ENCODE data around the gene DPH7. TPM values are rescaled to one million over a fixed set of nuclear protein-coding genes. Genes with fewer than 3 reads are reported as not detected.

DPH7 gene
- polyA plus RNA-seq, 1 donor from 2014 or later = 145 TPM

DNA sequence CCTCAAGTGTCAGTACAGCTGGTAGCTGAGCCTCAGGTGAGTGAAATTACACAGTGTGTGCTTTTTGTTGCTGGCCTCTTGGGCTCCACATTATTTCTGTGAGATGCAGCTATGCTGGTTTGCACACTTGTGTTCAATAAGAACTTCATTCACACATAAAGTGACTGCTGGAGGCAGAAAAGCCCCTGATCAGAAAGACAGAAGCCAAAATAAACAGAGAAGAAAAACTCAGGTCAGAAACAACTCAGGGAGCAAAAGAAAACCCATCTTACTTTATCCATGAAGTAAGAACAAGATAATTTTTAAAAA is 43.7 kb downstream of the DPH7 start:
- Histone ChIP-seq H3K9me2 (ENCODE audit: insufficient read depth, low read length) (no peaks in the 10 kb centered on the region), H4K20me1 (ENCODE audit: insufficient read depth) (no peaks in the 10 kb centered on the region), H3F3A (ENCODE audit: insufficient read depth, low read length, poor library complexity, severe bottlenecking) (no peaks in the 10 kb centered on the region), H3K27ac (ENCODE audit: low read length) (no peak overlapping the region), H3K36me3 (ENCODE audit: insufficient read depth, low read length) (no peaks in the 10 kb centered on the region), H2AFZ (ENCODE audit: low read depth, low read length) (no peak overlapping the region), H3K9me3 (ENCODE audit: low read length) (no peaks in the 10 kb centered on the region), H3K9ac (ENCODE audit: low read length) (no peak overlapping the region), H3K4me3 (ENCODE audit: low read length) (no peak overlapping the region), H3K27me3 (ENCODE audit: insufficient read depth, low read depth, low read length) (no peaks in the 10 kb centered on the region), H3K79me2 (replicated peaks; ENCODE audit: insufficient read depth, low read length) (no peaks in the 10 kb centered on the region), H3K4me2 (ENCODE audit: low read length) (no peak overlapping the region)
- TF ChIP-seq EZH2 (IDR thresholded peaks at IDR 0.05; ENCODE audit: borderline replicate concordance, insufficient read depth, low read length, poor library complexity, severe bottlenecking) (no peak), POLR2AphosphoS5 (IDR thresholded peaks at IDR 0.05) (no peak), RAD21 (conservative IDR thresholded peaks at IDR 0.05) (no peak), EP300 (conservative IDR thresholded peaks at IDR 0.05; ENCODE audit: poor library complexity, severe bottlenecking) (no peak), MXI1 (conservative IDR thresholded peaks at IDR 0.05; ENCODE audit: poor library complexity, severe bottlenecking) (no peak), TAF1 (IDR thresholded peaks at IDR 0.05; ENCODE audit: low read depth) (no peak), SMC3 (conservative IDR thresholded peaks at IDR 0.05; ENCODE audit: poor library complexity) (no peak)
- TF ChIP-seq, protein P1, sequence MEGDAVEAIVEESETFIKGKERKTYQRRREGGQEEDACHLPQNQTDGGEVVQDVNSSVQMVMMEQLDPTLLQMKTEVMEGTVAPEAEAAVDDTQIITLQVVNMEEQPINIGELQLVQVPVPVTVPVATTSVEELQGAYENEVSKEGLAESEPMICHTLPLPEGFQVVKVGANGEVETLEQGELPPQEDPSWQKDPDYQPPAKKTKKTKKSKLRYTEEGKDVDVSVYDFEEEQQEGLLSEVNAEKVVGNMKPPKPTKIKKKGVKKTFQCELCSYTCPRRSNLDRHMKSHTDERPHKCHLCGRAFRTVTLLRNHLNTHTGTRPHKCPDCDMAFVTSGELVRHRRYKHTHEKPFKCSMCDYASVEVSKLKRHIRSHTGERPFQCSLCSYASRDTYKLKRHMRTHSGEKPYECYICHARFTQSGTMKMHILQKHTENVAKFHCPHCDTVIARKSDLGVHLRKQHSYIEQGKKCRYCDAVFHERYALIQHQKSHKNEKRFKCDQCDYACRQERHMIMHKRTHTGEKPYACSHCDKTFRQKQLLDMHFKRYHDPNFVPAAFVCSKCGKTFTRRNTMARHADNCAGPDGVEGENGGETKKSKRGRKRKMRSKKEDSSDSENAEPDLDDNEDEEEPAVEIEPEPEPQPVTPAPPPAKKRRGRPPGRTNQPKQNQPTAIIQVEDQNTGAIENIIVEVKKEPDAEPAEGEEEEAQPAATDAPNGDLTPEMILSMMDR (IDR thresholded peaks at IDR 0.05; ENCODE audit: poor library complexity, severe bottlenecking) = no peak
- TF ChIP-seq, protein P2, sequence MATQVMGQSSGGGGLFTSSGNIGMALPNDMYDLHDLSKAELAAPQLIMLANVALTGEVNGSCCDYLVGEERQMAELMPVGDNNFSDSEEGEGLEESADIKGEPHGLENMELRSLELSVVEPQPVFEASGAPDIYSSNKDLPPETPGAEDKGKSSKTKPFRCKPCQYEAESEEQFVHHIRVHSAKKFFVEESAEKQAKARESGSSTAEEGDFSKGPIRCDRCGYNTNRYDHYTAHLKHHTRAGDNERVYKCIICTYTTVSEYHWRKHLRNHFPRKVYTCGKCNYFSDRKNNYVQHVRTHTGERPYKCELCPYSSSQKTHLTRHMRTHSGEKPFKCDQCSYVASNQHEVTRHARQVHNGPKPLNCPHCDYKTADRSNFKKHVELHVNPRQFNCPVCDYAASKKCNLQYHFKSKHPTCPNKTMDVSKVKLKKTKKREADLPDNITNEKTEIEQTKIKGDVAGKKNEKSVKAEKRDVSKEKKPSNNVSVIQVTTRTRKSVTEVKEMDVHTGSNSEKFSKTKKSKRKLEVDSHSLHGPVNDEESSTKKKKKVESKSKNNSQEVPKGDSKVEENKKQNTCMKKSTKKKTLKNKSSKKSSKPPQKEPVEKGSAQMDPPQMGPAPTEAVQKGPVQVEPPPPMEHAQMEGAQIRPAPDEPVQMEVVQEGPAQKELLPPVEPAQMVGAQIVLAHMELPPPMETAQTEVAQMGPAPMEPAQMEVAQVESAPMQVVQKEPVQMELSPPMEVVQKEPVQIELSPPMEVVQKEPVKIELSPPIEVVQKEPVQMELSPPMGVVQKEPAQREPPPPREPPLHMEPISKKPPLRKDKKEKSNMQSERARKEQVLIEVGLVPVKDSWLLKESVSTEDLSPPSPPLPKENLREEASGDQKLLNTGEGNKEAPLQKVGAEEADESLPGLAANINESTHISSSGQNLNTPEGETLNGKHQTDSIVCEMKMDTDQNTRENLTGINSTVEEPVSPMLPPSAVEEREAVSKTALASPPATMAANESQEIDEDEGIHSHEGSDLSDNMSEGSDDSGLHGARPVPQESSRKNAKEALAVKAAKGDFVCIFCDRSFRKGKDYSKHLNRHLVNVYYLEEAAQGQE (IDR thresholded peaks at IDR 0.05; ENCODE audit: borderline replicate concordance) = no peak

- Histone ChIP-seq H3K27ac (ENCODE audit: low read length) (no peak overlapping the region), H3K9me2 (ENCODE audit: insufficient read depth, low read length) (no peaks in the 10 kb centered on the region), H3K9me3 (ENCODE audit: low read length) (no peaks in the 10 kb centered on the region), H3K4me2 (ENCODE audit: low read length) (no peak overlapping the region), H4K20me1 (ENCODE audit: insufficient read depth) (no peaks in the 10 kb centered on the region), H3K9ac (ENCODE audit: low read length) (no peak overlapping the region), H3K27me3 (ENCODE audit: insufficient read depth, low read depth, low read length) (no peaks in the 10 kb centered on the region), H3F3A (ENCODE audit: insufficient read depth, low read length, poor library complexity, severe bottlenecking) (no peaks in the 10 kb centered on the region), H2AFZ (ENCODE audit: low read depth, low read length) (no peak overlapping the region), H3K79me2 (replicated peaks; ENCODE audit: insufficient read depth, low read length) (no peaks in the 10 kb centered on the region), H3K4me3 (ENCODE audit: low read length) (no peak overlapping the region), H3K36me3 (ENCODE audit: insufficient read depth, low read length) (no peaks in the 10 kb centered on the region)
- no peak for TF ChIP-seq MXI1 (conservative IDR thresholded peaks at IDR 0.05; ENCODE audit: poor library complexity, severe bottlenecking)
- no peak for TF ChIP-seq EP300 (conservative IDR thresholded peaks at IDR 0.05; ENCODE audit: poor library complexity, severe bottlenecking)
- no peak for TF ChIP-seq EZH2 (IDR thresholded peaks at IDR 0.05; ENCODE audit: borderline replicate concordance, insufficient read depth, low read length, poor library complexity, severe bottlenecking)
- no peak for TF ChIP-seq POLR2AphosphoS5 (IDR thresholded peaks at IDR 0.05)
- TF ChIP-seq, protein P2 (IDR thresholded peaks at IDR 0.05; ENCODE audit: borderline replicate concordance) = no peak
- TF ChIP-seq TAF1 (IDR thresholded peaks at IDR 0.05; ENCODE audit: low read depth) = no peak
- TF ChIP-seq, protein P1 (IDR thresholded peaks at IDR 0.05; ENCODE audit: poor library complexity, severe bottlenecking) = peak; percentile 76
- TF ChIP-seq SMC3 (conservative IDR thresholded peaks at IDR 0.05; ENCODE audit: poor library complexity) = peak; percentile 52
- TF ChIP-seq RAD21 (conservative IDR thresholded peaks at IDR 0.05) = peak; percentile 32
These were observed 44.2 kb downstream of the DPH7 start for GRCh38 chr9:137534256-137535119.

Measured in neural cell (in vitro differentiated cells).